ENCODE data around the gene AGXT. TPM values are rescaled to one million over a fixed set of nuclear protein-coding genes. Genes with fewer than 3 reads are reported as not detected.

AGXT gene
- polyA plus RNA-seq, 1 donor (not counting 4 experiments of a cell fraction or from before 2014, with no cell fraction given) = not detected

- Histone ChIP-seq H3K4me3 (ENCODE audit: control insufficient read depth in 2 of 3, extremely low read depth in 1 of 3, insufficient read depth in 2 of 3, low read depth in 1 of 3, low read length in 3 of 3) (no peak overlapping the region), H2AFZ (ENCODE audit: control insufficient read depth, low read length) (no peak overlapping the region), H3K4me2 (ENCODE audit: control insufficient read depth, extremely low read depth, insufficient read depth, low read depth, low read length) (no peak overlapping the region), H4K20me1 (ENCODE audit: control insufficient read depth, extremely low read depth, insufficient read depth, low read length) (no peaks in the 10 kb centered on the region), H3K9me1 (ENCODE audit: control insufficient read depth, extremely low read depth, insufficient read depth, low read length) (no peaks in the 10 kb centered on the region), H3K79me2 (ENCODE audit: control insufficient read depth, insufficient read depth, low read length) (no peaks in the 10 kb centered on the region), H3K9me3 (ENCODE audit: control insufficient read depth, low read depth, low read length) (no peaks in the 10 kb centered on the region), H3K27ac (ENCODE audit: control insufficient read depth, insufficient read depth, low read length) (no peak overlapping the region), H3K9ac (ENCODE audit: control insufficient read depth, extremely low read depth, insufficient read depth, low read length) (no peak overlapping the region), H3K36me3 (ENCODE audit: control insufficient read depth in 2 of 2, extremely low read depth in 1 of 2, insufficient read depth in 2 of 2, low read length in 2 of 2) (no peaks in the 10 kb centered on the region), H3K27me3 (ENCODE audit: control insufficient read depth, extremely low read depth, insufficient read depth, low read length) (peaks cover 21% of the 10 kb centered on the region), H3K4me1 (ENCODE audit: control insufficient read depth, extremely low read depth, insufficient read depth, low read length) (peaks cover 16% of the 10 kb centered on the region)
- no peak for TF ChIP-seq CTCF (optimal IDR thresholded peaks at IDR 0.05 in 1 of 3, IDR thresholded peaks at IDR 0.05 in 1 of 3, conservative IDR thresholded peaks at IDR 0.05 in 1 of 3; ENCODE audit: extremely low read depth in 1 of 3, insufficient read depth in 2 of 3, low read length in 3 of 3)
- no peak for TF ChIP-seq EZH2 (IDR thresholded peaks at IDR 0.05; ENCODE audit: low read length)
- DNase-seq (ENCODE audit: low read depth, low spot score) = no peak
- no peak for FAIRE-seq
- dilution Hi-C loops (cut with MboI; ENCODE audit: extremely low pct_ligation_motif_present, low sequenced_read_pairs) = no loop called here
Measured at GRCh38 chr2:240899468-240899865, 30.8 kb downstream of the AGXT start.

GRCh38 chr2:240900141-240900860, 31.7 kb downstream of the AGXT start:
- FAIRE-seq (no peak), DNase-seq (ENCODE audit: low read depth, low spot score) (no peak)
- Histone ChIP-seq H3K4me2 (ENCODE audit: control insufficient read depth, extremely low read depth, insufficient read depth, low read depth, low read length) (no peak overlapping the region), H3K9me1 (ENCODE audit: control insufficient read depth, extremely low read depth, insufficient read depth, low read length) (no peaks in the 10 kb centered on the region), H3K36me3 (ENCODE audit: control insufficient read depth in 2 of 2, extremely low read depth in 1 of 2, insufficient read depth in 2 of 2, low read length in 2 of 2) (no peaks in the 10 kb centered on the region), H3K79me2 (ENCODE audit: control insufficient read depth, insufficient read depth, low read length) (no peaks in the 10 kb centered on the region), H3K9me3 (ENCODE audit: control insufficient read depth, low read depth, low read length) (no peaks in the 10 kb centered on the region), H3K9ac (ENCODE audit: control insufficient read depth, extremely low read depth, insufficient read depth, low read length) (no peak overlapping the region), H2AFZ (ENCODE audit: control insufficient read depth, low read length) (no peak overlapping the region), H4K20me1 (ENCODE audit: control insufficient read depth, extremely low read depth, insufficient read depth, low read length) (no peaks in the 10 kb centered on the region), H3K27me3 (ENCODE audit: control insufficient read depth, extremely low read depth, insufficient read depth, low read length) (peaks cover 25% of the 10 kb centered on the region), H3K4me1 (ENCODE audit: control insufficient read depth, extremely low read depth, insufficient read depth, low read length) (peaks cover 16% of the 10 kb centered on the region), H3K4me3 (ENCODE audit: control insufficient read depth in 2 of 3, extremely low read depth in 1 of 3, insufficient read depth in 2 of 3, low read depth in 1 of 3, low read length in 3 of 3) (no peak overlapping the region), H3K27ac (ENCODE audit: control insufficient read depth, insufficient read depth, low read length) (no peak overlapping the region)
- TF ChIP-seq EZH2 (IDR thresholded peaks at IDR 0.05; ENCODE audit: low read length) = no peak
- TF ChIP-seq CTCF (optimal IDR thresholded peaks at IDR 0.05 in 1 of 3, IDR thresholded peaks at IDR 0.05 in 1 of 3, conservative IDR thresholded peaks at IDR 0.05 in 1 of 3; ENCODE audit: extremely low read depth in 1 of 3, insufficient read depth in 2 of 3, low read length in 3 of 3) = no peak
- dilution Hi-C loops (cut with MboI; ENCODE audit: extremely low pct_ligation_motif_present, low sequenced_read_pairs) = no loop called here
